Kidney capillary endothelial cell (primary cell): ENCODE data around the gene NOS1AP.

ENCODE experiments used
- DNase-seq: peaks from one replicate; pipeline ENCODE4 v3.0.0-alpha.2; 2018; ENCODE audit warnings: low spot score

NOS1AP gene

GRCh38 chr1:162220009-162220539, 150.6 kb downstream of the NOS1AP start:
- no peak for DNase-seq

- no peak for DNase-seq
These were observed 152.5 kb downstream of the NOS1AP start for GRCh38 chr1:162222014-162222413.

GRCh38 chr1:162222730-162223129, 153.2 kb downstream of the NOS1AP start:
- no peak for DNase-seq

GRCh38 chr1:162223488-162223887, 154.0 kb downstream of the NOS1AP start:
- DNase-seq = no peak

GRCh38 chr1:162224267-162224666, 154.8 kb downstream of the NOS1AP start:
- no peak for DNase-seq

- no peak for DNase-seq
These were observed 159.1 kb downstream of the NOS1AP start for GRCh38 chr1:162228586-162228985.

- DNase-seq = no peak
These were observed 160.1 kb downstream of the NOS1AP start for GRCh38 chr1:162229549-162229948.

- DNase-seq = peak; percentile 15
These were observed 160.6 kb downstream of the NOS1AP start for GRCh38 chr1:162230096-162230495.

- DNase-seq = no peak
These were observed 161.0 kb downstream of the NOS1AP start for GRCh38 chr1:162230517-162230916.

- DNase-seq = no peak
These were observed 162.7 kb downstream of the NOS1AP start for GRCh38 chr1:162232034-162232711.

GRCh38 chr1:162233066-162233465, 163.6 kb downstream of the NOS1AP start:
- DNase-seq = no peak

GRCh38 chr1:162233937-162234336, 164.4 kb downstream of the NOS1AP start:
- no peak for DNase-seq

- no peak for DNase-seq
These were observed 165.1 kb downstream of the NOS1AP start for GRCh38 chr1:162234571-162234970.

- no peak for DNase-seq
These were observed 165.8 kb downstream of the NOS1AP start for GRCh38 chr1:162235241-162235800.

- DNase-seq = no peak
These were observed 166.7 kb downstream of the NOS1AP start for GRCh38 chr1:162236201-162236600.

- no peak for DNase-seq
These were observed 167.1 kb downstream of the NOS1AP start for GRCh38 chr1:162236618-162237017.

- DNase-seq = no peak
These were observed 171.1 kb downstream of the NOS1AP start for GRCh38 chr1:162240577-162240976.

- no peak for DNase-seq
These were observed 173.3 kb downstream of the NOS1AP start for GRCh38 chr1:162242804-162243203.

GRCh38 chr1:162248854-162249535, 179.5 kb downstream of the NOS1AP start:
- no peak for DNase-seq

GRCh38 chr1:162250004-162250730, 180.7 kb downstream of the NOS1AP start:
- no peak for DNase-seq

GRCh38 chr1:162251102-162251501, 181.6 kb downstream of the NOS1AP start:
- DNase-seq = no peak

GRCh38 chr1:162252214-162252613, 182.7 kb downstream of the NOS1AP start:
- DNase-seq = no peak

GRCh38 chr1:162253790-162254189, 184.3 kb downstream of the NOS1AP start:
- no peak for DNase-seq
